ENCODE measurements around the gene MOCS1. TPM values are rescaled to one million over a fixed set of nuclear protein-coding genes. Genes with fewer than 3 reads are reported as not detected.

MOCS1 gene
- total and polyA plus RNA-seq, 11 donors, result 16.4 to 40.3 (median 25.4) TPM

DNA sequence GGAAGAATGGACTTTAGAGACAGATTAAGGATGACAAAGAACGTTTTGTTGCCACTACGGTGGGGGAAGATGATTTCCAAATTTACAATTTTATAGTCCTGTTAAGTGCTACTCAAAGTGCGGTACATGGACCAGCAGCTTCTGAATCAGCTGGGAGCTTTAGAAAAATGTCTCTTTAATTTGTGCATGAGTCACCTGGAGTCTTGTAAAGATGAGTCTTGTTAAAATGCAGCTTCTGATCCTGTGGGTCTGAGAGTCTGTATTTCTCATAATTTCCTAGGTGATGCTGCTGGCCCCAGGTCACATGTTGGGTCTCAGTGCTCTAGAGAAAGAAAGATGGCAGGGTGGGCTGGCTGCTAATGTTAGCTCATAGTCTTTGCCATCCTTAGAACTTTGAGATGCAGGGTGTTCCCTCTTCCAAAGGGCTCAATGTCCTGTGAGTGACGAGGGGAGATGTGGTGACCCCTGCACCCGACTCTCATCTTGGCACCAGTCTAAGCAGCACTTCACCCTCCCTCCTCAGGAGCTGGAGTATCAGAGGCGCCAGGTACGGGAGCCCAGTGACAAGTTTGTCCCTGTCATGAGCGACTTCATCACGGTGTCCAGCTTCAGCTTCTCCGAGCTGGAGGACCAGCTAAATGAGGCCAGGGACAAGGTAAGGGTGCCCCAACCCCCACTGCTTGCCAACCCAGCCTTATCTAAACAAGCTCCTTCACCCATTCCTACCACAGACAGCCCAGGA lies 34.5 kb downstream of the MOCS1 start:
- H3K27ac ChIP-seq, result no peak overlapping the region
- DNase-seq (no peak), ATAC-seq (no peak)
- intact Hi-C loops (cut with DNase I), result loop anchor here in 1 of 10 donors (10.0 kb wide), 1 partner anchor 795 kb away; no protein-coding TSS in a partner anchor
- no peak overlapping the region for H3K4me3 ChIP-seq
- H3K36me3 ChIP-seq, result peaks cover 0 to 76% (median 23%) of the 10 kb centered on the region in 9 donors
- H3K4me1 ChIP-seq, result no peaks in the 10 kb centered on the region
- TF ChIP-seq POLR2A (IDR thresholded peaks at IDR 0.05), result no peak
- TF ChIP-seq, protein P1, sequence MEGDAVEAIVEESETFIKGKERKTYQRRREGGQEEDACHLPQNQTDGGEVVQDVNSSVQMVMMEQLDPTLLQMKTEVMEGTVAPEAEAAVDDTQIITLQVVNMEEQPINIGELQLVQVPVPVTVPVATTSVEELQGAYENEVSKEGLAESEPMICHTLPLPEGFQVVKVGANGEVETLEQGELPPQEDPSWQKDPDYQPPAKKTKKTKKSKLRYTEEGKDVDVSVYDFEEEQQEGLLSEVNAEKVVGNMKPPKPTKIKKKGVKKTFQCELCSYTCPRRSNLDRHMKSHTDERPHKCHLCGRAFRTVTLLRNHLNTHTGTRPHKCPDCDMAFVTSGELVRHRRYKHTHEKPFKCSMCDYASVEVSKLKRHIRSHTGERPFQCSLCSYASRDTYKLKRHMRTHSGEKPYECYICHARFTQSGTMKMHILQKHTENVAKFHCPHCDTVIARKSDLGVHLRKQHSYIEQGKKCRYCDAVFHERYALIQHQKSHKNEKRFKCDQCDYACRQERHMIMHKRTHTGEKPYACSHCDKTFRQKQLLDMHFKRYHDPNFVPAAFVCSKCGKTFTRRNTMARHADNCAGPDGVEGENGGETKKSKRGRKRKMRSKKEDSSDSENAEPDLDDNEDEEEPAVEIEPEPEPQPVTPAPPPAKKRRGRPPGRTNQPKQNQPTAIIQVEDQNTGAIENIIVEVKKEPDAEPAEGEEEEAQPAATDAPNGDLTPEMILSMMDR (IDR thresholded peaks at IDR 0.05), result no peak
- H3K27me3 ChIP-seq, result no peaks in the 10 kb centered on the region
- WGBS, 4 donors, result 78 to 89% (median 83%) methylated on average over 10 of the region's 10 CpGs
- H3K9me3 ChIP-seq, result no peaks in the 10 kb centered on the region

DNA sequence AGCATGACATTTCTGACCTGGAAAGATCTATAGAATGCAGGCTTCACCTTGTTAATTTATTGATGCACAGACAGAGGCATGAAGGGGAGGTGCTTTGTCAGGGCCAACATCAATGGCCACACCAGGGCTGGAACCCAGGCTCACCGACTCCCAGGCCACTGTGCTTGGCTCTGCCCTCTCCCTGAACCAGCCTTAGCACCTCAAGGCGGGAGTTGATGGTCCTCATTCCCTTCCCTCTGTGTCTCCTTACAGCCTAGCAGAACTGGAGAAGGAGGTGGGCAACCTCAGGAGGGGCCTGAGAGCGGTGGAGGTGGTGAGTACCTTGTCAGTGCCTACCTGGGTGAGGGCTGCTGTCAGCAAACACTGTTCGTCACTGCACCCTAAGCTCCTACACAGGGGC lies 35.6 kb downstream of the MOCS1 start:
- Histone ChIP-seq H3K4me3 (no peak overlapping the region), H3K27me3 (no peaks in the 10 kb centered on the region), H3K9me3 (no peaks in the 10 kb centered on the region), H3K36me3 (peaks cover 0 to 73% (median 21%) of the 10 kb centered on the region in 9 donors), H3K4me1 (no peaks in the 10 kb centered on the region), H3K27ac (no peak overlapping the region)
- ATAC-seq, result no peak
- DNase-seq, result no peak
- WGBS, 4 donors, result 74 to 96% (median 87%) methylated on average over 3 to 4 of the region's 4 CpGs
- TF ChIP-seq POLR2A (IDR thresholded peaks at IDR 0.05), result no peak
- TF ChIP-seq, protein P1 (IDR thresholded peaks at IDR 0.05), result no peak
- intact Hi-C loops (cut with DNase I), result loop anchor here in 1 of 10 donors (10.0 kb wide), 1 partner anchor 794 kb away; no protein-coding TSS in a partner anchor

DNA sequence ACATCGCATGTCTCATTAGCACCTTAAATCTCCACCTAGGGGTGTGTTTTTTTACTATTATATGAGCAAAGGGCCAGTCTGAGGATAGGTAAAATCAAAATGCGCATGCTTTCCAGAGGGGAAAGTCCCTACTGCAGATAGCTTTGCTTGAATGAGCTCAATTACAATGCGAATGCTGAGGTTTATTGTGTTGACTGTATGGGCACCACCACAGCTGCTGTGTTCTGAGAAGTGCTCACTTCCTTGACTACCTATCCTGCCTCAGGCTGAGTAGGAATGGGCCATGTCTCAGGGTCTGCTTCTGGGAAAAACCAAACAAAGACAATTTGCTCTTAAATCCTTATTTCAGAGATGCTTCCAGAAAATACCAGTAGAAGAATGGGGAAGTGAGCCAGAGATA lies 36.6 kb downstream of the MOCS1 start:
- H3K4me1 ChIP-seq, result no peaks in the 10 kb centered on the region
- WGBS, 4 donors, result 93 to 94% (median 94%) methylated on average over 3 of the region's 3 CpGs
- DNase-seq, result no peak
- ATAC-seq, result no peak
- intact Hi-C loops (cut with DNase I), result loop anchor here in 1 of 10 donors (10.0 kb wide), 1 partner anchor 793 kb away; no protein-coding TSS in a partner anchor
- H3K4me3 ChIP-seq, result no peak overlapping the region
- TF ChIP-seq POLR2A (IDR thresholded peaks at IDR 0.05), result no peak
- TF ChIP-seq, protein P1 (IDR thresholded peaks at IDR 0.05), result no peak
- no peak overlapping the region for H3K27ac ChIP-seq
- H3K9me3 ChIP-seq, result no peaks in the 10 kb centered on the region
- H3K36me3 ChIP-seq, result peaks cover 0 to 64% (median 20%) of the 10 kb centered on the region in 9 donors
- H3K27me3 ChIP-seq, result no peaks in the 10 kb centered on the region

DNA sequence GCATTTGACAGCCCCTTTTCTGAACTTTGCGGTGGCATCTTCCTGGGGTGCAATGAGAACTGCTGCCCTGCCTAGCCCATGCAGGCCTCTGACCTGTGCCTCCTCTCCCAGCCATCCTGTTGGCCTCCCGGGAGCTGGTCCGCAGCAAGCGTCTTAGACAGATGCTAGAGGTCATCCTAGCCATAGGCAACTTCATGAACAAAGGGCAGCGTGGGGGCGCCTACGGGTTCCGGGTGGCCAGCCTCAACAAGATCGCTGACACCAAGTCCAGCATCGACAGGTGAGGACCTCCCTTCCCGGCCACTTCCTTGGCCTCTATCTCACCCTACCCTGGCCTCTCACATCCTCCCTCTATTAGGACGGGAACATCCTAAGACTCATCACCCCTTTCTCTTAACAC lies 37.6 kb downstream of the MOCS1 start:
- no peaks in the 10 kb centered on the region for H3K9me3 ChIP-seq
- intact Hi-C loops (cut with DNase I), result loop anchor here in 1 of 10 donors (10.0 kb wide), 1 partner anchor 792 kb away; no protein-coding TSS in a partner anchor
- 83 to 92% (median 87%) methylated on average over 9 to 12 of the region's 12 CpGs for WGBS, 4 donors
- TF ChIP-seq POLR2A (IDR thresholded peaks at IDR 0.05), result no peak
- TF ChIP-seq, protein P1 (IDR thresholded peaks at IDR 0.05), result no peak
- no peak overlapping the region for H3K4me3 ChIP-seq
- no peaks in the 10 kb centered on the region for H3K27me3 ChIP-seq
- peaks cover 0 to 3% (median 0%) of the 10 kb centered on the region in 12 donors for H3K4me1 ChIP-seq
- peaks cover 0 to 63% (median 20%) of the 10 kb centered on the region in 9 donors for H3K36me3 ChIP-seq
- ATAC-seq, result no peak
- no peak for DNase-seq
- H3K27ac ChIP-seq, result no peak overlapping the region
